Activated naive CD4-positive, alpha-beta T cell (primary cell): ENCODE measurements around the gene NDC80.
"Not testable (repeated sequence)": the region's sequence is repeated elsewhere in the genome, so short reads cannot be mapped to it uniquely, and the experiment has no call there.

Experiments
- DNase-seq, 4 experiments: peaks; one replicate each; lab custom pipeline; 2025; lab: John Stamatoyannopoulos, UW

The NDC80 gene

DNA sequence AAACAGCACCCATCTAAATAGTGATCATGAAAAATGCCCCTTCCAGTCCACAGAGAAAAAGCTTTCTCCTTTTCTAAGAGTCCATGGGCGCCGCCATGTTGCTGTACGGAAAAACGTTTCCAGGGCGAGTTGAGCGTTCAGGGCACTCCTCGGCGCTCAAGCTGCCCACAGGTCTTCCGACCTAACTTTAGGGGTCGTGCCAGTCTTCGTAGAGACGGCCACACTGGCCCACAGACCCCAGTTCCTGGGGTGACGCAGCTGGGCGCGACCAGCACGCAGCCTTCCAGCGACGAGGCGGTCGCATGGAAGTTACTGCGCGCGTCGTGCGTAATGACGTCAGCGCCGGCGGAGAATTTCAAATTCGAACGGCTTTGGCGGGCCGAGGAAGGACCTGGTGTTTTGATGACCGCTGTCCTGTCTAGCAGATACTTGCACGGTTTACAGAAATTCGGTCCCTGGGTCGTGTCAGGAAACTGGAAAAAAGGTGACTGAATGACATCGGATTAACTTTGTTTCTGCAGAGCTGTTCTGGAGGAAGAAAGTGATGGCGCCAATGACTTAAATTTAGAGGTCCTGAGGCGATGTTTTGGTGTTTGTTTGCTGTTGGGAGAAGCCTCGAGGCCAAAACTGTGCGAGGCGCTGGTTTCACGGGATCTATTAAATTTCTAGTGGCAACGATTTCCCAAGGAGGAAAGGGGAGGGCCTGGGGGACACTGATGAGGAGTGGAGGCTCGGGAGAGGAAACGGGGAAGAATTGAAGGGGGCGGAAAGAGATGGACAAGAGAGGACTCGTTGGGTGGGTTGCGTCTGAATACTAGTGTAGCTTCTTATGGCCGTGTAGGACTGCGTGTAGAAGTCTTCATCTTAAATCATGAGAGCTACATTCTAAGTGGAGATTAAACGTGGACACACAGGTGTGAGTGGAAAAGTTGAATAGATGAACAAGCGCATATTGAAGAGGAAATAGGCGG is at the start of gene NDC80, which contains the start of gene METTL4:
NDC80 (plus strand) TSS at position 358 of the 971 bp plus-strand sequence. CDS start 1,429 bp downstream, outside the sequence.
METTL4 (minus strand) TSS at position 306 of the 971 bp plus-strand sequence. CDS start 4,289 bp downstream, outside the sequence.
- DNase-seq = peak; percentile 54 to 76 (median 64)

DNA sequence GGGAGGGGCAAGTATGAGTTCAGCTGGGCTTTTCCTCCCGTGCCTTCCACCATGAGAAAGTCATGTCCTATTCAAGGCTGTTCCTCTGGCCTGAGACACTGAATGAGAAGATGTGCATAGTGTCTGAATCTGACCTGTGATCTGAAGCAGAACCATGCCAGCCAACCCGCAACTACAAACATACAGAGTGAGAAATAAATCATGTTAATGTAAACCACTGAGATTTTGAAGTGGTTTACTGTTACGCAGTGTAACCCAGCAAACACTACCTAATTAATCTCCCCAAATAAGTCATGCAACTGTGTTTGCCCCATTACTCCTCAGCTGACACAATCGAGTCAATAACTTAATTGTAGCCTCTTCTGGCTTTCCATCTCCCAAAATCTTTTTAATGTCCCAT is 49.2 kb upstream of the NDC80 start:
- no peak for DNase-seq

DNA sequence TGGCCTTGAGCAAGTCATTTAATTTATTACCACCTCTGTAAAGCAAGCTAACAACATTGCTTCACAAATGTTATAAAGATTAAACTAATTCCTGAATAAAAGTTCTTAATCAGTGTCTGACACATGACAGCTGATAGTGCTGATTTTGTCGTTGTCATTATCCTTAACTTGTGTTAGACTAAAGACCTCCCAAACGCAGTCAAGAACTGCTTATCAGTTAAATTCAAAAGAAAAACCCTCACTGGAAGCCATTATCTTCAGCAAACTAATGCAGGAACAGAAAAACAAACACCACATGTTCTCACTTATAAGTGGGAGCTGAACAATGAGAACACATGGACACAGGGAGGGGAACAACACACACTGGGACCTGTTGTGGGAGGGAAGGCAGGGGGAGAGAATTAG is 46.6 kb upstream of the NDC80 start:
- not testable (repeated sequence) for DNase-seq

DNA sequence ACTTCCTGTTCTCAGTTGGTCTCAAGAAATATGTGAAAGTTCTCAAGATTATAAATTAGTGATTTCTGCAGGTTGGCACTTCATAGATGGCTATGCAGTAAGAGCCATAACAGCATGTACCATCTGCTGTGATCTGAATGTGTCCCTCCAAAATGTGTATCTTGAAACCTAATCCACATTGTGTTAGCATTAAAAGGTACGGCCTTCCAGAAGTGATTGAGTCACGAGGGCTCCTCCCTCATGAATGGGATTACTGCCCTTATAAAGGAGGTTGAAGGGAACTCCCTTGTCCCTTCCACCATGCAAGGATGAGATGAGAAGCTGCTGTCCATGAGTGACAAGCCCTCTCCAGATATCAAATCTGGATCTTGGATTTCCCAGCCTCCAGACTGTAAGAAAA is 45.0 kb upstream of the NDC80 start:
- no peak for DNase-seq

DNA sequence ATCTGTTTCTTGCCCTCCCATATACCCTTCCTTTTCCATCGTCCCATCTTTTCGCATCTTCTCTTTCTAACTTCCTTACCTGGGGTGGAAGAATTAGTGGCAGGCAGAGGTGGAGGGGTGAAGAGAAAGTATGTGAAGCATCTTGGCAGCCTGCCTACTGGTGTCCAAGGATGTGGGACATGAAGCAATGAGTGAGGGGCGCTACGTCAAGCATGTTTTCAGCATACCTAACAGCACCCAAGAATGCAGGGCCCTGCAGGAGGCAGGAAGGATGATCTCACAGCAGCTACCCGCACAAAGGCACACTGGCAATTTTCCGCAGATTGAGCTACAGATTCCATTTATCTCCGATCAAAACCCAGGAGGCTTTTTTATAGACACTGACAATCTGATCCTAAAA is 42.2 kb upstream of the NDC80 start:
- no peak for DNase-seq

DNA sequence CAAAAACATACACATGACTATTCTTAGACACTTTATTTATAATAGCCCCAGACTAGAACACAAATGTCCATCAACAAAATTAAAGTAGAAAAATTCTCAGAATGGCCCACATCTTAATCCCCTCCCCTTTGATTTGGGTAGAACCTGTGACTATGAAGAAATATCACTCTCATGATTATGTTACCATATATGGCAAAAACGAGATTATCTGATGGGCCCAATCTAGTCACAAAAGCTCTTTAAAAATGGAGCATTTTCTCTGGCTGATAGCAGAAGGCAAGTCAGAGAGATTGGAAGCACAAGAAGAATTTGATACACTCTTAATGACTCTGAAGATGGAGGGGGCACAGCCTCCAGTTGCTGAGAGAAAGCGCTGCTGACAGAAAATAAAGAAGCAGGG is 39.6 kb upstream of the NDC80 start:
- DNase-seq = no peak

DNA sequence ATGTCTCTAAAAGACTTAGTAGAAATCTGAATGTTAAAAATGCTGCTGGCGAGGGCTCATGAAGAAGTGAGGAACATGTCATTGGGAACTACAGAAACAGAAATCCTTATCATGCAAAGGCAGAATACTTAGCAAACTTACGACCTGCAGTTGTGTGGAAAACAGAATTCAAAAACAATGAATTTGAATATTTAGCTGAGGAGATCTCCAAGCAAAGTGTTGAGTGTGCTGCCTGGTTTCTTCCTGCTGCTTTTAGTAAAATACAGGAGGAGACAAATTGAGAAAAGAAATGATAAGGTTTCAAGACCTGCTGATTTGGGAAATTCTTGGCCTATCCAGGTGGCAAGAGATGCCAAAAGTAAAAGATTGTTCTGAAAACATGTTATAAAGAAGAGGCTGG is 38.6 kb upstream of the NDC80 start:
- DNase-seq = no peak

DNA sequence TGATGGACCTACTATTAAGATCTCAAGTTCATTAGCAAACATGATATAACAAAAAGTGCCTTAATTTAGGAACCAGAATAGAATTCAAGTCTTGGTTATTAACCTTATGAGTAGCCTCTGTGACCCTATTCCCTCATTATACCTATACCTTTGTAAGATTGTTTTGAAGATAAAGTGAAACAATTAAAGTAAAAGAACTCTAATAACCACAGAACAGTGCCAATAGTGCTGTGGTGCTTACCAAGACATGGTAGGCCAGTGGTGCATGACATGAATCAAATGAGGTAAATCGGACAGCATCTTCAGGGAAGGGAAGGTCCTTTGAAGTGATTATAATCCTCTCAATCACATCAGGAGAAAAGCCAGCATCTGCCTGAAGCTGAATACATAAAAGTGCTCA is 36.5 kb upstream of the NDC80 start:
- no peak for DNase-seq

DNA sequence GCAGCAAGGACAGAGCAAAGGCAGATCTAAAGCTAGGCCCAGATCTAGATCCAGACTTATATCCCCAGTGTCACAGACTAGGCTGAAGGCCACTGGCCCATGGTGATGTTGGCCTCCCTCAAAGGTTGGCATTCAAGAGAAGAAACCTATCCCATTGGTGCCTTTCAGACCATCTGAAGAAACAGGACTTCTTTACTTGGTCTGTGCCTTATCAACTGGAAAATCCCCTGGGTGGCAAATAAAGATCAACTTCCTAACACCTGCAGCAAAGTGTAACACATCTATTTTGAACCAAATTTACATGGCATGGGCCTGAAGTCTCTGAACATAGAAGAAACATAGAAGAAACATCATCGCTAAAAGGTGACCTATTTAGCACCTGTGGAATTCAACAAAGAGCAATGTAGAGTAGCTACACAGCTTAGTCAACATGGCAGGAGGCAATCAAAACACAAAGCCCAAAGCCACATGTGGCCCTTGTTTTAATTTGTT is 35.9 kb upstream of the NDC80 start:
- DNase-seq = no peak

DNA sequence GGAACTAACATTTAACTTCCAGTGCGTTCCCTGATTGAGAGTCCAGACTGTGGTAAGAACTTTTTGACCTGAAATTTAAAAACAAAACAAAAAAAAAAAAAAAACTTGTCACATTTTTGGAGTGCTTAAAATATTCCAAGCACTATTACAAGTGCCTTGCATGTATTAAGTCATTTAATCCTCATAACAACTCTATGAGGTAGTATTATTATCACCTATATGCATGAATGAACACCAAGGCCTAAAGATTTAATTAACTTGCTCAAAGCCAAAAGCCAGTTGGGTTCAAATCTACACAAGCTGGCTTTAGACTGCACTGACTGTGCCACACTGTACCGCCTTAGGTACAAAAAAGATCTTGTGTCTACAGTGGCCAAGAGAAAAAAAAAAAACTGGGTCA is 35.3 kb upstream of the NDC80 start:
- DNase-seq = no peak

DNA sequence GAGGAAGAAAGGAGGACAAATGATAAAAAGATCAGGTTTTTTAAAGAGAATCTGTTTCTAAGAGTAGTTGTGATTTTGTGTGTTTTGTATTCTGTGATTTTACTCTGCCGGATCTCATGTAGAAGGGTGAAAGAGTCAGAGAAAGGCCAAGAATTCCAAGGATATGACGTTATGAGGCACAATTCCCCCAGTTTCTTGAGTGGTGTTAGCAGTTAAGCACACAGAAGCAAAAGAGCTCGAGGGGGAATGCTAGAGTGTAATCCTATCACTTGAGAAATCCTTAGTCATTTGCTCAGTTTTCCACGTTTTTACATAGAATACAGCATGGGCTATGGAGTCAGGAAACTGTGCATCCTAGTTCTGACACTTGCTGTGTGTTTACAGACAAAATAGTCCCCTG is 34.9 kb upstream of the NDC80 start:
- no peak for DNase-seq

DNA sequence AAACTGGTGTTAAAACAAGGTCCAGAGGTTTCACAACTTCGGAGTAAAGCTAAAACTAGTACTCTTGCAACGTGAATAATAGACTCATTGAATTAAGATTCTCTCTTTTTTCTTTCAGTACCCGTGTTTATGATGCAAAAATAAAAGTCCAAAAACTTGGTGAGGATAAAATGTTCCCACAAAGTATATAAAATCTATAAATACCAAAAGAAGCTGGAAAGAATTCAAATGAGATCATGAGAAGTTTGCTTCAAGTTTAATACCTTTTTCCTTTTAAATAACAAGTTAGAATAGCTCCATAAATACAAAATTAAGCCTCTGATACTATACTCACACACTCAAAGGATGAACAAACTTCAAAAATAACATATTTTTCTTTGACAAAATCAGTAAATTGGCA is 34.1 kb upstream of the NDC80 start:
- no peak for DNase-seq

DNA sequence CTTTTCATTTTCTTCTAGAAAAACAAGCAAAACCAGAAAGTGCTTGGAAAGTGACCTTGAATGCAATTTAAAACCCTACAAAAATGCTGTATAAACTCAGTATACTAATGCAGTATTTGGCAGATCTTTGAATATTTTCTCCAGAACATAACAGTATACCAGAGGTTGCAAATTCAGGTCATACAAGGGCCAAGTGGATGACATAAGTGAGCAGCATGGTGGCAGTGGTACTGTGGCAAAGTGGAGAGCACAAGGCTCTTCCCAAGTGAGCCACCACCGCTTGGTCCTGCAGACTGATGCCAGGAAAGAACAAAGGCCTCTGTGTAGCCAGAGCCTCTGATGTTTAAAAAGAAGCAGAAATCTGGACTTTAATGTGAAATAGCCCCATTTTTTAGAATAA is 33.1 kb upstream of the NDC80 start:
- DNase-seq = no peak

DNA sequence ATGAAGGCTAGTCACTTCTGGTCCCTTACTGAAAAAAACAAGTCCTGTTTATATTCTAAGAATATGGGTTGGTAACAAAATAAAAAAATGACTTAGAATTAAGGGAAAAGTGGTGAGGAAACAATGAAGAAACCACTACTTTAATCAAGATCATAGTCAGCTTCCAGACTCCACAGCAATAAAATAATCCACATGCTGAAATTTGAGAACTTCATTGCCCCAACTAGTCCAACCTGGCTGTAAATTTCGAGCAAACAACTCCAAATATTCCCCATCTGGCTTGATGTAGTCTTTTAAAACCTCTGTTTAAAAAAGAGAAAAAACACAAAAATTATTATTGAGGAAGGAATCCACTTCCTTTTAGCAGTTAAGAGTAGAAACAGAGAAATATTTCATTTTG is 32.5 kb upstream of the NDC80 start:
- no peak for DNase-seq

DNA sequence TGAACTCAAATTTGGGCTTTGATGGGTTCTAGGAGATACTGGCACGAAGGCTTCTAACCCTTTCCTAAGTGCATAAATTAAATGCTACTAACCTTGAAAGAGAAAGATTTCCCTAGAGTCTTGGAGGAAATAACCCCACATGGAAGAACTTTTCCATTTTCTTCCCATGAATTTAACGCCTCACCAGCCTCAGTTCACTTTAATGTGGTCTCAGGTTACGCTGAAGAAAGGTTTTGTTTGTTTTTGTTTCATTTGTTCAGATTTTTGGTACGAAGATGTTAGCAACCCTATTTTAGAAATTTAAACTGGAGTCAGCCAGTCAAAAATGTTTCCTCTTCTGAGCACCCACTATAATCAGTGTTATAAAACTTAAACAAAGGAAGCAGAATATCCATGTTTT is 30.8 kb upstream of the NDC80 start:
- DNase-seq = no peak

DNA sequence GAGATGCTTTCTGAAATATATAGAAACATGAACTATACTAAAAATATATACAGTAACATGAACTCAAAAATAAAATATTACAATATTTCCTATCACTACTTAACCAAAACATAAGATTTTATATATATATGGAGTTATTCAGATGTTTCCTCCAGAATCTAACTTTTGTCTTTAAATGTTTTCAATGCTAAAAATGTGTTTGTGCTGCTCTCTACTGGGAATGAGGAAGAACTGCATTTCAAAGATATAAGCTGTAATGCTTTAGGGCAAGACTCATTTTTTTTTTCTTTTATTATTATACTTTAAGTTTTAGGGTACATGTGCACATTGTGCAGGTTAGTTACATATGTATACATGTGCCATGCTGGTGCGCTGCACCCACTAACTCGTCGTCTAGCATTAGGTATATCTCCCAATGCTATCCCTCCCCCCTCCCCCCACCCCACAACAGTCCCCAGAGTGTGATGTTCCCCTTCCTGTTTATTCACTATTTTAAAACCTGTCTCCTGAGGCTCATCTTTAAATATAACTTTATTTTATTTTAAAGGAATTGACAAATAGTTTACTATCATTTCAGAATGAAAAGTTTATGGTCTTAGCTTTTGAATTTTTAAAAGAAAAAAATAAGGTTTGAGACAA is 29.3 kb upstream of the NDC80 start:
- not testable (repeated sequence) for DNase-seq

DNA sequence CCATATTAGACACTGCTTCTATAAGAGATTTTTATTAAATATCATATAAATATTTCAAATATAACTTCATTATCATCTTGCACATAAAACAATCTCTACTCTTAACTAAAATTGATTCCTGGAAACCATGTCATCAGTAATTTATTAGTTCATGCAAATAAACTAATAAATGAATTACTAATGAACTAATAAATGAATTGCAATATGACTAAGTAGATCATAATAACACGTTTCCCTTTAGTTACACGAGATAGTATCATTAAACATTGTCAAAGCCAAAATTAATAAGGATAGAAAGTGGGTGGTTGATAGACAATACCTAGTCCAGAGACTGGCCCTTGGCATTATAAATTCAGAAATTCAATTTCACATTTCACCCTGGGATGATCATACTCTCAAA is 26.2 kb upstream of the NDC80 start:
- no peak for DNase-seq

DNA sequence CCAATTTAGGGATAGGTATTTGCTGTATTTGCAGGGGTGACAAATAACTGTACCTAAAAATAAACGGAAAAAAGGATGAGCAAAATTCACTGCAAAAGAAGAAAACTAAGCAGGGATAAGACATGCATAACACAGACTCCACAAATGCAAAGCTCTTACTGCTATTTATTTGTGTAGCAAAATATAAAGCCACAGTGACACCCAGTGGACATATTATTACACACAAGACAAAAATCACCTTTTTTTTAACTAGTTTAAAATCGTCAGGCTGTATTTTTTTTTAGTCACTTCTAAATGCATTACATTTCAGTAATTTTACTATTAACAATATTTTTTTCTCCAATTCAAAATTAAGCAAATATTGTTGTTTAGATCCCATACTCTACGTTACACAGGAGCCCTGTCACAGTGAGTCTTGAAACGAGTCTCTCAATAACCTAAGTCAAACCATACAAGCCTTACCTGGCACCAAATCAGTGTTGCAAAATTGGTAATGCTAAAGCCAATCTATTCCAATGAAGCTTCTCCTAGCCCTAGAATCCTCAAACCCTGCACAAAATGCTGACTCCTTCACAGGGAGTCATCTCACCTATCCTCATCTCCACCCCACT is 23.8 kb upstream of the NDC80 start:
- DNase-seq = no peak

DNA sequence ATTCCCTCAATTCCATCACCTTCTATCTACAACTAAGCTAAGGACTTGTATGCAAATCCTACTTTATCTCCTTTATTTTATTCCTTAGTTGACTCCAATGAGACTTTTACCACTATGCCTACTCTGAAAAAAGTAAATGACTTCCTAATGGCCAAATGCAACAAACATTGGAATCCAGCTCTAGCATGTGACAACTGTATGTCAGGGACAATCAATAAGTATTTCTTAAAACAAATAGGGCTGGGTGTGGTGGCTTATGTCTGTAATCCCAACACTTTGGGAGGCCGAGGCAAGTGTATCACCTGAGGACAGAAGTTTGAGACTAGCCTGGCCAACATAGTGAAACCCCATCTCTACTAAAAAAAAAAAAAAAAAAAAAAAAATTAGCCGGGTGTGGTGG is 21.9 kb upstream of the NDC80 start:
- no peak for DNase-seq

DNA sequence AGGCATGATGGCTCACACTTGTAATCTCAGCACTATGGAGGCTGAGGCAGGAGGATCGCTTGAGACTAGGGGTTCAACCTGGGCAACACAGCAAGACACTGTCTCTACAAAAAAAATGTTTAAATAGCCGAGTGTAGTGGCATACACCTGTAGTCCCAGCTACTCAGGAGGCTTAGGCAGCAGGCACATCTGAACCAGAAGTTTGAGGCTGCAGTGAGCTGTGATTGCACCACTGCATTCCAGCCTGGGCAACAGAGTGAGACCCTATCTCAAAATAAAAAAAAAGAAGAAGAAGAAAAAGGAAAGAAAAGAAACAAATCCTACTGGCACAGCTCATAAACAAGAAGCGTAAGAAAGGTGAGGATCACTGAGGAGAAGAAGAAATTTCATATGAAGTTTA is 19.9 kb upstream of the NDC80 start:
- no peak for DNase-seq

DNA sequence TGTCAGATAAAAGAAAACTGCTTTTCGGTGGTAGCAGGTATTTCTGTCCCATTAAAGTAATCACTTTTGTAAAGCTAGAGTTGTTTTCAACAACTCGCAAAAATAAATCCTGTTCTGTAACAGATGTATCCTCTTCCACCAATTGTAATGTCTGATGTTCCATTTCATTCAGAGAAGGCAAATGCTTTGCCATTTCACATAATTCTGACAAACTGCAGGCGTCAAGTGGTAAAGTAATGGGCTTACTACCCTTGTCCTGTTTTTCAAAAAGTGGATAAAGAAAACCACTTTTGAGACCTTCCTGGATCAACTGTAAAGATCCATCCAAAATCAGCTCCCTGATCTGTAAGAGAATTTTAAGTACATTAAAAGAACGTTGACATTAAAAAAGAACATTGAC is 16.7 kb upstream of the NDC80 start:
- DNase-seq = no peak

DNA sequence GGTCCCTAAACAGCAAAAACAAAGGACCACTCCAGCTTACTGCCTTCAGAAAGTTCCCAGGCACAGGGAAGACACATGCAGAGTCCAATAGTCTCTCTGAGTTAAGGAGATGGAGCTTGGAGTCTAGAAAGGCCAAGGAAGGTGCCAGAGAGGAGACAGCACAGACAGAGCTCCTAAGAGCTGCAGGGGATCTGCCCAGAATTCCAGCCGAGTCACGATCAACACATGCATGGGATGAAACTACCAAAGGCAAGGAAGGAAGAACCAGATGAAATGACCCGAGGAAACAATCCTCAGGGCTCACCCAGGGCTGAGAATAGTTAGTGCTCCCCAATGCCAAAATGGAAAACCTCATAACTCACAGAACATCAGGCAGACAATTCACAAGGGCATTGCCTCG is 15.5 kb upstream of the NDC80 start:
- DNase-seq = no peak

DNA sequence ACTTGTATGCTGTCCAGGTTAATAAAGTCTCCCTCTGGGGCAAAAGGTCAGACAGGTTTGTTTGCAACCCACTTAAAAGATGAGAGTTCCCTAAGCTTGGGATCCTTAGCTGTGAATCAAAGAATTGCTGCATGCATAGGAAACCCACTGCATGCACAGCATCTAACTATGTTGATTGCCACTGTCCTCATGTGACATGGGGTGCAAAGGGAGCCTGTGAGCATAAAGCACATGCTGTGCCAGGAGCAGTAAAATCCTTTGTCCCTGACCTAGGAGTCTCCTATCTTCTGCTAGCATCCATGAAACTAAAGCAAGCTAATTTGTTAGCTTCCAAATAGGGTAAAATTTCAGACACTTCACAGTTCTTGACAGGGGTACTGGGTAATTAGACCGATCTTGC is 13.8 kb upstream of the NDC80 start:
- no peak for DNase-seq
